ENCODE data around the gene TSPEAR. TPM values are rescaled to one million over a fixed set of nuclear protein-coding genes. Genes with fewer than 3 reads are reported as not detected.
A peak's percentile ranks its signal among the peaks of the same experiment; 100 is the strongest.

Gene TSPEAR
- total RNA-seq, 3 donors from 2014 or later (not counting 1 experiment from before 2014, with no cell fraction given): not detected

GRCh38 chr21:44724926-44725325, 13.6 kb upstream of the TSPEAR start:
- Histone ChIP-seq H3K4me3 (ENCODE audit: low read length) (no peak overlapping the region), H3K36me3 (ENCODE audit: control insufficient read depth, insufficient read depth, low read length) (no peaks in the 10 kb centered on the region), H3K9me3 (ENCODE audit: control insufficient read depth, insufficient read depth, low read length) (no peaks in the 10 kb centered on the region), H3K27ac (ENCODE audit: low read length) (no peak overlapping the region), H3K27me3 (ENCODE audit: control insufficient read depth, insufficient read depth, low read length) (peaks cover 27% of the 10 kb centered on the region), H3K4me1 (ENCODE audit: control insufficient read depth, insufficient read depth, low read length) (peaks cover 15% of the 10 kb centered on the region)
- no peak for DNase-seq
- Mint-ChIP-seq H3K4me3 (no peak overlapping the region), H3K36me3 (no peaks in the 10 kb centered on the region), H3K27me3 (ENCODE audit: low read depth in 2 of 2) (peaks cover 29 to 41% of the 10 kb centered on the region in 2 donors), H3K9me3 (no peaks in the 10 kb centered on the region), H3K27ac (no peak overlapping the region), H3K4me1 (peaks cover 10 to 17% of the 10 kb centered on the region in 2 donors)
- no peak for TF ChIP-seq CTCF (IDR thresholded peaks at IDR 0.05)
- intact Hi-C loops (cut with micrococcal nuclease): no loop called here
- 93% methylated on average over 14 of the region's 14 CpGs for WGBS (ENCODE audit: insufficient coverage)
- no peak for ATAC-seq

DNA sequence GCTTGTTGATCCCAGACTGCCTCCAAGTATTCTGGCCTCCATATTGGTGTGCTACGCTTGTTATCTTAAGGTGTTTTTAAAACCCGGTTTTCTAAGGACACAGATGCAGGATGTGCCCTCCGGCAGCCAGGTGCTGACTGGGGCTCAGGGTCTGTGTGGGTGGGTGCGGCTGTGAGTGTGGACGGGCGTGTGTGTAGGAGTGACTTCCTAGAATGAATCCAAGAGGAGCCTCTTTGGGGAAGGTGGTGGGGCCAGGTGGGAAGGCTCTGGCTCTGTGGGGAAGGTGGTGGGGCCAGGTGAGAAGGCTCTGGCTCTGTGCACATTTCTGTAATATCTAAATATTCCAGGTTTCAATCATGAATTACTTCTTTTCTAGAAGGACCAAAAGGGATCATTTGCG, 12.8 kb upstream of the TSPEAR start:
- WGBS (ENCODE audit: insufficient coverage): 89% methylated on average over 6 of the region's 7 CpGs
- Mint-ChIP-seq H3K9me3 (no peaks in the 10 kb centered on the region), H3K27me3 (ENCODE audit: low read depth in 2 of 2) (peaks cover 36 to 47% of the 10 kb centered on the region in 2 donors), H3K4me1 (peaks cover 10 to 17% of the 10 kb centered on the region in 2 donors), H3K36me3 (no peaks in the 10 kb centered on the region), H3K27ac (no peak overlapping the region), H3K4me3 (no peak overlapping the region)
- H3K27me3 ChIP-seq (ENCODE audit: control insufficient read depth, insufficient read depth, low read length): peaks cover 30% of the 10 kb centered on the region
- H3K9me3 ChIP-seq (ENCODE audit: control insufficient read depth, insufficient read depth, low read length): no peaks in the 10 kb centered on the region
- H3K4me1 ChIP-seq (ENCODE audit: control insufficient read depth, insufficient read depth, low read length): peaks cover 15% of the 10 kb centered on the region
- no peaks in the 10 kb centered on the region for H3K36me3 ChIP-seq (ENCODE audit: control insufficient read depth, insufficient read depth, low read length)
- H3K27ac ChIP-seq (ENCODE audit: low read length): no peak overlapping the region
- DNase-seq (no peak), ATAC-seq (no peak)
- no peak overlapping the region for H3K4me3 ChIP-seq (ENCODE audit: low read length)
- no peak for TF ChIP-seq CTCF (IDR thresholded peaks at IDR 0.05)
- intact Hi-C loops (cut with micrococcal nuclease): no loop called here

DNA sequence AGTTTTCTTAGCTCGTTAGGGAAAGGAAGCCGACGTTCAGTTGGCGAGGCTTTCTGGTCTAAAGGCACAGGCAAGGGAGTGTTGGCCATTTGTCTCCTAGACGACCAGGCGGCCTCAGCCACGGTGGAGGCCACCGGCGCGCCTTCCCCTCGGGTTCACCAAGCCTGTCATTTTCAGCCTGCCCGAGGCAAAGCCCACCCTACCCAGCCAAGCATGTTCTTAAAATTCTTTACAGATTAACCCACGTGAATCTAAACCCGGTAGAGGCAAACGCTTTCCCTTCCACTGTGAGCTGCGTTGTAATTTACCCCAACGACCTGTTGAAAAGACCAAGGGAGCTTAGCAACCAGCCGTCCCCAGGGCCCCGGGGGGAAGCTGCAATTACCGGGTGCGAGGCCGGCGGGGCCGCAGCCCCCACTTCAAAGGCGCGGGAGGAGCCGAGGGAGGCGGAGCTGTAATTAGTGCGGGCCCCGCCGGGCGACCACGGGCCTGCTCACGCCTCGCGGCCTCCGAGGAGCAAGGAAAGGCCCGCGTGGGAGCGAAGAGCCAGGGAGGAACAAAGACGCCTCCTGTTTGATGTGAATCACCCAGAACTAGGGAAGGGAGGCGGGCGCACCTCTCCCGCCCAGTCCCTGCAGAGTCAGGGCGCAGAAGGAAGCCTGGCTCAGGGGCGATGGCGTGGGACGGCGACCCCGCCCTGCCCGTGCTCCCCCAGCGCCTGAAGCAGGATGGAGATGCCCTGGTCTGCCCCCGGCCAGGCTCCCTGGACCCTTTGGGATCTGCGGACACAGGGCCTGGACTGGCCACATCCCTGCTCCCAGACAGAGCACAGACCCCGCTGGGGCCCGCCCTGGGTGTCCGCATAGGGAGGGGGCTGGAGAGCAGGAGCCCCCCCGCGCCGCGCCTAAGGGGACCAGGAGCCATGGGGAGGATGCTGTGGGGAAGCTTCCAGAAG, 12.1 kb upstream of the TSPEAR start:
- H3K9me3 ChIP-seq (ENCODE audit: control insufficient read depth, insufficient read depth, low read length): no peaks in the 10 kb centered on the region
- ATAC-seq (peak; percentile 37 to 83 (median 46)), DNase-seq (peak in 1 of 2 donors; percentile 52)
- intact Hi-C loops (cut with micrococcal nuclease): no loop called here
- peak overlapping the region; percentile 57 for H3K4me3 Mint-ChIP-seq
- H3K27ac Mint-ChIP-seq: no peak overlapping the region
- H3K27me3 Mint-ChIP-seq (ENCODE audit: low read depth in 2 of 2): peaks cover 44 to 54% of the 10 kb centered on the region in 2 donors
- TF ChIP-seq CTCF (IDR thresholded peaks at IDR 0.05): no peak
- WGBS (ENCODE audit: insufficient coverage): 17% methylated on average over 61 of the region's 61 CpGs
- no peaks in the 10 kb centered on the region for H3K36me3 ChIP-seq (ENCODE audit: control insufficient read depth, insufficient read depth, low read length)
- H3K27me3 ChIP-seq (ENCODE audit: control insufficient read depth, insufficient read depth, low read length): peaks cover 35% of the 10 kb centered on the region
- no peak overlapping the region for H3K27ac ChIP-seq (ENCODE audit: low read length)
- no peaks in the 10 kb centered on the region for H3K36me3 Mint-ChIP-seq
- no peaks in the 10 kb centered on the region for H3K9me3 Mint-ChIP-seq
- H3K4me3 ChIP-seq (ENCODE audit: low read length): no peak overlapping the region
- peaks cover 15% of the 10 kb centered on the region for H3K4me1 ChIP-seq (ENCODE audit: control insufficient read depth, insufficient read depth, low read length)
- peaks cover 10 to 17% of the 10 kb centered on the region in 2 donors for H3K4me1 Mint-ChIP-seq
